CD4-positive, alpha-beta T cell treated with Interleukin-4 for 4 hours (primary cell): ENCODE results near the gene PAPLN.

ENCODE experiments used
- DNase-seq: peaks from one replicate; pipeline ENCODE4 v3.0.0-alpha.2; 2020

The PAPLN gene

GRCh38 chr14:73262427-73263183 is 25.3 kb downstream of the PAPLN start:
- no peak for DNase-seq

GRCh38 chr14:73263606-73264005 is 26.3 kb downstream of the PAPLN start:
- DNase-seq: no peak

DNA sequence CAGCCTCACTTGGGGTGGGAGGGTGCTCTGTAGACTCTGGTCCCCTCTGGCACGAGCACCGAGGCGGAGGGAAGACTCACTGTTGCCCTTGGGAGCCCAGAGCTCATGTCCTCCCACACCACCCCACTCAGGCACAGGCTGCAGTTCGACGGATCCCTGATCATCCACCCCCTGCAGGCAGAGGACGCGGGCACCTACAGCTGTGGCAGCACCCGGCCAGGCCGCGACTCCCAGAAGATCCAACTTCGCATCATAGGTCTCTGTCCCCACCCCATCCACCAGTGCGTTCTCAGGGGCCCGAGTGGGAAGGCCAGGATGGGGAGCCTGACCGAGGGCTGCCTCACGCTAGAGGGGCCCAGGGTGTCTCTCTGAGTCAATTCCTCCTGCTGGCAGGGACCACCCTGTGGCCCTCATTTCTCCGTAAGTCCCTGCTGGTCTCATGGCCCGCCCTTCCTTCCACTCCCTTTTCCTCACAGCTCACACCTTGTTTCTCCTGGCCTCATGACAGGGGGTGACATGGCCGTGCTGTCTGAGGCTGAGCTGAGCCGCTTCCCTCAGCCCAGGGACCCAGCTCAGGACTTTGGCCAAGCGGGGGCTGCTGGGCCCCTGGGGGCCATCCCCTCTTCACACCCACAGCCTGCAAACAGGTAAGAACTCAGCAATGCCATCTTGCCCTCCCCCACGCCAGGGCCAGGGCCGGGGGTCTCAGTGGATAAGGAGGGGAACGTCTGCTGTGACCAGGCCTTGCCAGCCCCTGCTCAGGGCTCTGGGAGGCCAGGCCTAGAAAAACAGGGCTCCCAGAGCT is 27.0 kb downstream of the PAPLN start:
- DNase-seq: no peak

- no peak for DNase-seq
These were observed 27.8 kb downstream of the PAPLN start for GRCh38 chr14:73264885-73265720.

- DNase-seq: no peak
These were observed 28.4 kb downstream of the PAPLN start for GRCh38 chr14:73265721-73266046.

DNA sequence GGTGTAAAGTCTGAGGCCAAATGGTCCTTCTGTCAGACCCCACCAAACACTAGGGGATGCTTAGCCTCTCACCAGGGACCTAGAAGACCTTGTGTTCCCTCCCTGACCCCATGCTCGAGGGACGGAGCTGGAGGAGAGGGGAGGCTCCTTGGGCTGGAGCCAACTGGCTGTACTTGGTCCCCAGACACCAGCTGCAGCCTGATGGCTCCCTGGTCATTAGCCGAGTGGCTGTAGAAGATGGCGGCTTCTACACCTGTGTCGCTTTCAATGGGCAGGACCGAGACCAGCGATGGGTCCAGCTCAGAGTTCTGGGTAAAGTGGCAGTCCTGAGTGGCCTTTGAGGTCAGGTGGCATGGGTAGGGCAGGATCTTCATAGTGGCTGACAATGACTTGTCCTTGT is 29.0 kb downstream of the PAPLN start:
- no peak for DNase-seq

- DNase-seq: no peak
These were observed 30.2 kb downstream of the PAPLN start for GRCh38 chr14:73267474-73267873.

GRCh38 chr14:73269729-73270531 is 32.6 kb downstream of the PAPLN start:
- no peak for DNase-seq

GRCh38 chr14:73272393-73272792 is 35.1 kb downstream of the PAPLN start:
- DNase-seq: no peak

GRCh38 chr14:73273799-73274198 is 36.5 kb downstream of the PAPLN start:
- no peak for DNase-seq

- DNase-seq: no peak
These were observed 39.5 kb downstream of the PAPLN start for GRCh38 chr14:73276836-73277235.

- no peak for DNase-seq
These were observed 40.1 kb downstream of the PAPLN start for GRCh38 chr14:73277376-73277775.

DNA sequence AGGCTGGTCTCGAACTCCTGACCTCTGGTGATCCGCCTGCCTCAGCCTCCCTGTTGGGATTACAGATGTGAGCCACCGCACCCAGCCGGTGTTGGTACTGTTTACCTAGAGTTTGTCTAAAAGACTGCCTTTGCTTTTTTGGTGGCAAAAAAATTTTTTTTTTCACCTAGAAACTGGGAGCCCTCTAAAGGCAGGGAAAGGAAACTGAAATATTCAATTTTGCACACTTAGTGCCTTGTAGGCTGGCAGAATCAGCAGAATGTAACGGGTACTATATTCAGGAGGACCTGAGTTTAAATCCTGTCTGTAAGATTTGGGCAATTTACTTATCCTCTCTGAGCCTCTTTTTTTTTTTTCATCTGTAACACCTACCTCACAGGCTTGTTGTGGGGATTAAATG is 43.6 kb downstream of the PAPLN start:
- no peak for DNase-seq

GRCh38 chr14:73283608-73284379 is 46.5 kb downstream of the PAPLN start:
- DNase-seq: no peak

- DNase-seq: no peak
These were observed 48.7 kb downstream of the PAPLN start for GRCh38 chr14:73285979-73286378.

GRCh38 chr14:73286598-73286997 is 49.3 kb downstream of the PAPLN start:
- no peak for DNase-seq

DNA sequence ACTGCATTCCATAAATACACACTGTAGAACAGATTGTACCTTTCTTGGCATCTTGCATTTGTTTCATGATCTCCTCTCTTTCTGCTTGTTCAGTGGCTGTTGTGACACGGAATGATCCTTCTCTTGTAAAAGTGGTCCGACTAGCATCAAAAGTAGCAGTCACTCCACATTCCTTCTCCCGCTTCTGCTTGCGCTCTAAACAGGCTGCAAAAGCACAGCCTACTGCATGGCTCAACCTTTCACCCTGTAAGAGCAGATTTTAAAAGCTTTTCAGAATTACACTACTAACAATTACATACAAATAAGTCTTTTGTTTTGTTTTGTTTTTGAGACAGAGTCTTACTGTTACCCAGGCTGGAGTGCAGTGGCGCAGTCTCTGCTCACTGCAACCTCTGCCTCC is 49.8 kb downstream of the PAPLN start:
- DNase-seq: no peak

DNA sequence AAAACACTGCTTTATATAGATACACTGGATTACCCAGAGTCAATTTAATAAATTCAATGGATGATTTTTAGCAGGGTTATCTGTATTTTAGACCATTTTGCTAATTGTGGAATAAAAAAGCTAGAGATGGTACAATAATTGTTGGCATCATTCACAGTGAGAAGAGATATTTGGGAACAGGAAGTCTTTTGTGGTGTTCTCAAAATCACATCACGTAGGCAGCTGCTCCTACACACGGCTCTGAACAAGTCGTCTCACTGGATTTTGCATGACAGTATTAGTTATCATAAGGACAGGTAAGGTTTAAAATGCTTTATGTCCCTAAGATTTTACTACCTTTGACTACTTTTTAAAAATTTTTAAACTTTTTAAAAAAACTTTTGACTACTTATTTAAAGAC is 52.0 kb downstream of the PAPLN start:
- DNase-seq: no peak

GRCh38 chr14:73289729-73290128 is 52.4 kb downstream of the PAPLN start:
- no peak for DNase-seq

GRCh38 chr14:73290279-73290678 is 53.0 kb downstream of the PAPLN start:
- DNase-seq: no peak

- DNase-seq: no peak
These were observed 56.8 kb downstream of the PAPLN start for GRCh38 chr14:73293782-73294781.
